HEK293 (cell line): Measurements from ENCODE around the gene CDADC1.
"Not testable (repeated sequence)": the region's sequence is repeated elsewhere in the genome, so short reads cannot be mapped to it uniquely, and the experiment has no call there.

ENCODE experiments used
- GLI4 ChIP-seq: fragments of 450-650 bp; formaldehyde crosslinking; IDR thresholded peaks from 2 replicates; pipeline ENCODE4 v1.5.1; 2016; ENCODE audit warnings: missing biosample characterization, missing genetic modification characterization
- ZBTB11 ChIP-seq: fragments of 450-650 bp; formaldehyde crosslinking; conservative IDR thresholded peaks from 2 replicates; pipeline ENCODE4 v1.5.1; 2016; ENCODE audit warnings: low read depth, missing biosample characterization, missing genetic modification characterization
- ZBTB44 ChIP-seq: fragments of 450-650 bp; IDR thresholded peaks from 2 replicates; pipeline ENCODE4 v1.5.1; 2018; ENCODE audit warnings: missing biosample characterization, mild to moderate bottlenecking, missing genetic modification characterization
- ZNF146 ChIP-seq: fragments of 450-650 bp; formaldehyde crosslinking; IDR thresholded peaks from 2 replicates; pipeline ENCODE4 v1.5.1; 2016; ENCODE audit warnings: missing biosample characterization, missing genetic modification characterization
- ZNF174 ChIP-seq: fragments of 450-650 bp; formaldehyde crosslinking; IDR thresholded peaks from 2 replicates; pipeline ENCODE4 v1.5.0; 2017; ENCODE audit warnings: missing biosample characterization, mild to moderate bottlenecking, missing genetic modification characterization
- ZNF280D ChIP-seq: fragments of 450-650 bp; formaldehyde crosslinking; IDR thresholded peaks from 2 replicates; pipeline ENCODE4 v1.5.1; 2016; ENCODE audit warnings: missing biosample characterization, missing genetic modification characterization
- ZNF354C ChIP-seq: fragments of 450-650 bp; formaldehyde crosslinking; IDR thresholded peaks from 2 replicates; pipeline ENCODE4 v1.5.1; 2016; ENCODE audit warnings: missing biosample characterization, missing genetic modification characterization, low read depth, borderline replicate concordance
- ZNF398 ChIP-seq: fragments of 450-650 bp; formaldehyde crosslinking; IDR thresholded peaks from 2 replicates; pipeline ENCODE4 v1.5.1; 2017; ENCODE audit warnings: missing biosample characterization, missing genetic modification characterization
- ZNF510 ChIP-seq: fragments of 450-650 bp; formaldehyde crosslinking; IDR thresholded peaks from 2 replicates; pipeline ENCODE4 v1.5.1; 2018; ENCODE audit warnings: mild to moderate bottlenecking, missing genetic modification characterization, missing biosample characterization; ENCODE audit not compliant: insufficient replicate concordance

- TF ChIP-seq ZNF510; ZBTB11 (tag by site-specific recombination); GLI4 (tag by site-specific recombination); ZNF280D; ZNF354C (tag by site-specific recombination); ZNF398 (tag by site-specific recombination); ZNF146 (tag by site-specific recombination); ZNF174 (tag by site-specific recombination); ZBTB44 (tag by site-specific recombination): not testable (repeated sequence)
Observed at GRCh38 chr13:49294723-49295122, 47.0 kb downstream of the CDADC1 start.
